ENCODE measurements around the gene AMOT. TPM values are rescaled to one million over a fixed set of nuclear protein-coding genes. Genes with fewer than 3 reads are reported as not detected.

AMOT gene
- total RNA-seq, 6 experiments from 2014 or later: 2.9 to 9.6 (median 6.0) TPM

DNA sequence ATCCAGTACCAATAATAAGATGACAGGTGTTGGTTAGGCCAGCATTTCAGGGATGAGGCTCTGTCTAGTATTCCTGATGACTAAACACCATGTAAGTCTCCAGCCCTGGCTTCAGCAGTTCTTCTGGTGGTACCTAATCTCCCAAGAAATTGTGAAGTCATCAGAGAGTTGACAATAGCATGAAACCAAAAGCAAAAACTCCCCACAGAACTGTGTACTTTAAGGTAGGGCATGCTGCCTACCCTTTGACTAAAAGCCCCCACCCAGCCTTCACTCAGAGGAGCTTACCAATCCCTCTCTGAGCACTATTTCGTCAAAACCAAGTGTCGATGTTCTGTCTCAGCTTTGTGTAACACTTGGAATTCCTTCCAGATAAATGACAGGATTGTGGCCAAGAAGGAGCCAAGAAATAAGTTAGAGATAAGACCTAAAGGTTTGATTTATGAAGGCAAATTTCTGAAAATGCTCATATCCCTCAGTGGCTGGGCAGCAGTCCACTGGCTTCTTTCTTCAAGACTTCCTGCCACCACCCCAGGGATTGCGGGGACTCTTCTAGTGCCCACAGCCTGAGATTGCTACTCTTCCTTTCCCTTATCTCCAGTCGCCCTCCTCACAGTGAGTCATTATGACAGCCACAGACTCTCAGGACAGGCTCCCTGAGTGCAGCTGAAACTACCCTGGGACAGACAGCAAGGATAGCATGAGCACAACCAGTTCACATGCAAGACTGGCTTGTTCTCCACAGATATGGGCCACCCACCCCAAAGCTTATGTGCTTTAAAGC is 93.6 kb downstream of the AMOT start:
- 55% methylated on average over 3 of the region's 4 CpGs for WGBS (ENCODE audit: insufficient coverage, low coverage, low lambda C conversion rate, missing lambda C conversion rate)
- TF ChIP-seq, protein P1, sequence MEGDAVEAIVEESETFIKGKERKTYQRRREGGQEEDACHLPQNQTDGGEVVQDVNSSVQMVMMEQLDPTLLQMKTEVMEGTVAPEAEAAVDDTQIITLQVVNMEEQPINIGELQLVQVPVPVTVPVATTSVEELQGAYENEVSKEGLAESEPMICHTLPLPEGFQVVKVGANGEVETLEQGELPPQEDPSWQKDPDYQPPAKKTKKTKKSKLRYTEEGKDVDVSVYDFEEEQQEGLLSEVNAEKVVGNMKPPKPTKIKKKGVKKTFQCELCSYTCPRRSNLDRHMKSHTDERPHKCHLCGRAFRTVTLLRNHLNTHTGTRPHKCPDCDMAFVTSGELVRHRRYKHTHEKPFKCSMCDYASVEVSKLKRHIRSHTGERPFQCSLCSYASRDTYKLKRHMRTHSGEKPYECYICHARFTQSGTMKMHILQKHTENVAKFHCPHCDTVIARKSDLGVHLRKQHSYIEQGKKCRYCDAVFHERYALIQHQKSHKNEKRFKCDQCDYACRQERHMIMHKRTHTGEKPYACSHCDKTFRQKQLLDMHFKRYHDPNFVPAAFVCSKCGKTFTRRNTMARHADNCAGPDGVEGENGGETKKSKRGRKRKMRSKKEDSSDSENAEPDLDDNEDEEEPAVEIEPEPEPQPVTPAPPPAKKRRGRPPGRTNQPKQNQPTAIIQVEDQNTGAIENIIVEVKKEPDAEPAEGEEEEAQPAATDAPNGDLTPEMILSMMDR (IDR thresholded peaks at IDR 0.05): no peak
- no peak for TF ChIP-seq POLR2A (IDR thresholded peaks at IDR 0.05)
- Histone ChIP-seq H3K36me3 (no peaks in the 10 kb centered on the region), H3K27me3 (no peaks in the 10 kb centered on the region), H3K4me3 (no peak overlapping the region), H3K4me1 (no peaks in the 10 kb centered on the region), H3K27ac (no peak overlapping the region), H3K9me3 (no peaks in the 10 kb centered on the region)
- DNase-seq (no peak), ATAC-seq (no peak)
- intact Hi-C loops (cut with DNase I): no loop called here

DNA sequence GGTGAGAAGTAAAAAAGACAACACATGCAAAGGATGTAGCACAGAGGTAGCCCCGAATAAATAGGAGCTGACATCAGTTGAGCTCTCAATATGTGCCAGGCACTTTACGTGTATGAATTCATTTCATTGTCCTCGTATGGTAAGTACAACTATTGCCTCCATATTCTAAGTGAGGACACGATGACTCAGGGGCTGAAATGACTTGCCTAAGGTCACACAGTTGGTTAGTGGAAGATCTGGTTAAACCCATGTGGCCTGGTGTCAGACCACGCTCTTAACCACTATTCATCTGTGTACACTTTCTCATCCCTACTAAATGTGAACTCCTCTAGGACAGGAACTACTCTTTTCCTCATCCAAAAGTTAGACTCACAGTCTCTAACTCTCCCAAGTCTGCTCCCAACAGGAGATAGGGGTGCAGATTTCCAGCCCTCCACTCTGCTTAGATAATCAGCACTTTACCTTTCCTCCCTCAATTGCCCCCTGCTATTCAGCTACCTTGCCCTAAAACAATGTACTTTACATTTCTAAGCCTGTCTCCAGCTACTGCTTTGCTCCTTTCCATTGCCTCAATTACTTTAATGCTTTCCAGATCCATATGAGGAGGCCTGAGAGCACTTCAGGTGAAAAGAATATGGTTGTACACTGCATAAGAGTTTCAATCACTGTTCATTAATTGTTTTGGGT is 102.1 kb downstream of the AMOT start:
- ATAC-seq (no peak), DNase-seq (no peak)
- TF ChIP-seq, protein P1 (IDR thresholded peaks at IDR 0.05): no peak
- TF ChIP-seq POLR2A (IDR thresholded peaks at IDR 0.05): no peak
- 59% methylated on average over 5 of the region's 5 CpGs for WGBS (ENCODE audit: insufficient coverage, low coverage, low lambda C conversion rate, missing lambda C conversion rate)
- Histone ChIP-seq H3K36me3 (no peaks in the 10 kb centered on the region), H3K4me3 (no peak overlapping the region), H3K9me3 (no peaks in the 10 kb centered on the region), H3K4me1 (no peaks in the 10 kb centered on the region), H3K27ac (no peak overlapping the region), H3K27me3 (no peaks in the 10 kb centered on the region)
- intact Hi-C loops (cut with DNase I): no loop called here

DNA sequence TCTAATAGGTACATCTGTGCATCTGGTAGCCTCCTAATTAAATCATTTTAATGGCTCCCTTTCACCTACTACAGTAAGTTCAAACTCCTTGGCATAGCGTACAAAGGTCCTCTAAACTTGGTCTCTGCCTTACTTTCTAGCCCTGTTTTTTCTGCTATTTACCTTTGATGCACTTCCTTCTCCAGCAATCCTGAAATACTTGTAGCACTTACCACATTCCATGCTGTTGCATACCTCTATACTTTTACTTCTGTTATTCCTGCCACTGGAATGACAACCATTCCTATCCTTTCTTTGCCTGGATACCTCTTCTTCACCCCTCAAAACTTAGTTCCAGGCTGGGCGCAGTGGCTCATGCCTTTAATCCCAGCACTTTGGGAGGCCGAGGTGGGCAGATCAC is 104.3 kb downstream of the AMOT start:
- Histone ChIP-seq H3K4me3 (no peak overlapping the region), H3K27me3 (no peaks in the 10 kb centered on the region), H3K9me3 (no peaks in the 10 kb centered on the region), H3K27ac (no peak overlapping the region), H3K4me1 (no peaks in the 10 kb centered on the region), H3K36me3 (no peaks in the 10 kb centered on the region)
- TF ChIP-seq, protein P1 (IDR thresholded peaks at IDR 0.05): no peak
- TF ChIP-seq POLR2A (IDR thresholded peaks at IDR 0.05): no peak
- DNase-seq: no peak
- intact Hi-C loops (cut with DNase I): no loop called here
- no peak for ATAC-seq
- WGBS (ENCODE audit: insufficient coverage, low coverage, low lambda C conversion rate, missing lambda C conversion rate): 86% methylated on average over 3 of the region's 3 CpGs

DNA sequence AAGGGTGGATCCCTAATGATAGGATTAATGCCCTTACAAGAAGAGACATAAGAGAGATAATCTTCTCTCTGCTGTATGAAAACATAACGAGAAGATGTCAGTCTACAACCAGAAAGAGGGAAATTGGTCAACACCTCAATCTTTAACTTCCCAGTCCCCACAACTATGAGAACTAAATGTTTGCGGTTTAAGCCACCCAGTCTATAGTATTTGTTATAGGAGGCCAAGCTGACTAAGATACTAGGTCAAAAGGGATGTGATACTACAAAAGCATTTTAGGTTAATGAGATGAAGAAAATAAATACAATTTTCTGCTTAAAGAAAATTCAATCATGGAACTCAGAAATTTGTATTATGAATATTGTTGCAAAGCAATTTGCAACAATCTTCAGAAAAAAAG is 105.5 kb downstream of the AMOT start:
- H3K27me3 ChIP-seq: no peaks in the 10 kb centered on the region
- H3K4me1 ChIP-seq: no peaks in the 10 kb centered on the region
- no peak overlapping the region for H3K4me3 ChIP-seq
- TF ChIP-seq POLR2A (IDR thresholded peaks at IDR 0.05): no peak
- TF ChIP-seq, protein P1 (IDR thresholded peaks at IDR 0.05): no peak
- 65% methylated on average over 2 of the region's 2 CpGs for WGBS (ENCODE audit: insufficient coverage, low coverage, low lambda C conversion rate, missing lambda C conversion rate)
- H3K9me3 ChIP-seq: no peaks in the 10 kb centered on the region
- ATAC-seq (no peak), DNase-seq (no peak)
- intact Hi-C loops (cut with DNase I): no loop called here
- no peak overlapping the region for H3K27ac ChIP-seq
- no peaks in the 10 kb centered on the region for H3K36me3 ChIP-seq
